Measurements from ENCODE around the gene PRTFDC1.

DNA sequence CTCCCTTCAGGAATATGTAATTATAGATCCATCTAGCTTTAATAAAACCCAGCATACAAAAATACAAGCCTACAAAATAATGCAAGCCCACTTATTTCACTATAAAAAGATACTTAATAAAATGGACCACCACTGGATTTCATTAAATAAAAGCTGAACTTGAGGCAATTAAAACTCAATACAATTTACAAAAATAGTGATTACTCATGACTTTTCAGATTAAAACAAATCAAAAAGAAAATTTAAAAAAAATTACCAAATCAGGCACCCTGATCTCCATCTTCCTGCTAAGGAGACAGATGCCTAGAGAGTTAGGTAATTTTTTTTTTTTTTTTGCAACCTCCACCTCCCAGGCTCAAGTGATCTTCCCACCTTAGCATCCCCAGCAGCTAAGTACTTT, 41.8 kb downstream of the PRTFDC1 start:
- TF ChIP-seq POLR2A (IDR thresholded peaks at IDR 0.05) (no peak), CTCF (IDR thresholded peaks at IDR 0.05) (no peak)

Data from heart left ventricle (tissue), 13 donors.